OCI-LY1 (cell line): ENCODE data around the gene FBXO15.

Source experiments
- EZH2 ChIP-seq: fragments of 200-600 bp; sonication (generic), shearing (Covaris generic); IDR thresholded peaks from 2 replicates; pipeline ENCODE4 v1.8.0; 2017; ENCODE audit warnings: borderline replicate concordance, mixed run types, mild to moderate bottlenecking, antibody characterized with exemption, low read length, moderate library complexity, mixed read lengths
- TF ChIP-seq, protein P1 (sequence below): fragments of 200-600 bp; sonication (generic), shearing (Covaris generic); IDR thresholded peaks from 2 replicates; pipeline ENCODE4 v1.5.1; 2017; ENCODE audit warnings: mild to moderate bottlenecking, antibody characterized with exemption, low read length, moderate library complexity, mixed read lengths

DNA sequence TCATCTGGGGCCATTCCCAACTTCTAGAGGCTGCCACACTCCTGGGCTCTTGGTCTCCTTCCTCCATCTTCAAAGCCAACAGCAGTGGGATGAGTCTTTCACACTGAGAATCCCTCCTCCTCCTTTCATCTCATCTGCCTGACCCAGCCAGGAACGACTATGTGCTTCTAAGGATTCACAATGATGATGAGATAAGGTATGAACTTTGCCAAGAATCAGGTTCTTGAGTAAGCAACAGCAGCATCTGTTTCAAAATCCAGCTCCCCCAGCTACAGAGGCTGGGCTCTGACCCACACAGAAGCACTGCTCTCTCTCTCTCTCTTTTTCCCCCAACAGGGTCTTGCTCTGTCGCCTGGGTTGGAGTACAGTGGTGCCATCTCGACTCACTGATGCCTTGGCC is 47.1 kb upstream of the FBXO15 start:
- TF ChIP-seq, protein P1, sequence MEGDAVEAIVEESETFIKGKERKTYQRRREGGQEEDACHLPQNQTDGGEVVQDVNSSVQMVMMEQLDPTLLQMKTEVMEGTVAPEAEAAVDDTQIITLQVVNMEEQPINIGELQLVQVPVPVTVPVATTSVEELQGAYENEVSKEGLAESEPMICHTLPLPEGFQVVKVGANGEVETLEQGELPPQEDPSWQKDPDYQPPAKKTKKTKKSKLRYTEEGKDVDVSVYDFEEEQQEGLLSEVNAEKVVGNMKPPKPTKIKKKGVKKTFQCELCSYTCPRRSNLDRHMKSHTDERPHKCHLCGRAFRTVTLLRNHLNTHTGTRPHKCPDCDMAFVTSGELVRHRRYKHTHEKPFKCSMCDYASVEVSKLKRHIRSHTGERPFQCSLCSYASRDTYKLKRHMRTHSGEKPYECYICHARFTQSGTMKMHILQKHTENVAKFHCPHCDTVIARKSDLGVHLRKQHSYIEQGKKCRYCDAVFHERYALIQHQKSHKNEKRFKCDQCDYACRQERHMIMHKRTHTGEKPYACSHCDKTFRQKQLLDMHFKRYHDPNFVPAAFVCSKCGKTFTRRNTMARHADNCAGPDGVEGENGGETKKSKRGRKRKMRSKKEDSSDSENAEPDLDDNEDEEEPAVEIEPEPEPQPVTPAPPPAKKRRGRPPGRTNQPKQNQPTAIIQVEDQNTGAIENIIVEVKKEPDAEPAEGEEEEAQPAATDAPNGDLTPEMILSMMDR = no peak
- no peak for TF ChIP-seq EZH2
